ENCODE data around the gene GJC2.
A peak's percentile ranks its signal among the peaks of the same experiment; 100 is the strongest.
"Not testable (repeated sequence)": the region's sequence is repeated elsewhere in the genome, so short reads cannot be mapped to it uniquely, and the experiment has no call there.

Gene GJC2

GRCh38 chr1:228149406-228150119, at the start of gene GJC2:
TSS of gene GJC2 (plus strand) at chr1:228149930. CDS start at chr1:228157759, 7,829 bp downstream.
- peak; percentile 79 for DNase-seq (ENCODE audit: low read depth, low spot score)

GRCh38 chr1:228100822-228101613, 48.7 kb upstream of the GJC2 start:
- DNase-seq (ENCODE audit: low read depth, low spot score), result peak; percentile 8

DNA sequence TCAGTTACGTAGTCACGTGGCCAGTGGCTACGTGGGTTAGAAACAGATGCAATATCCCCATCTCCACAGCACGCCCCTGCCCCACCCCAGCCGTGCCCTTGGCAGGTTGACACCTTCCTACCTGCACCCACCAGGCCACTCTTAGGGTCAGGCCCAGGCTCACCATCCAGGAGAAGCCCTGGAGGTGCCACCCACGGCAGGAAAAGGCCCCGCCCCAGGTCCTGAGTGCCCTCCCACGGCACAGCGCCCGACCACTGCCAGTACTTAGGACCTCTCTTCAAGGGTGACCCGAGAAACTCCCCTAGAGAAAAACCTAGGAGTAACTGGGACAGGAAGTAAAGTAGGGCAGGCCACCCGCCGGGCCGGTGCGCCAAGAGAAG, 48.1 kb upstream of the GJC2 start:
- no peak for DNase-seq (ENCODE audit: low read depth, low spot score)

GRCh38 chr1:228101994-228102790, 47.5 kb upstream of the GJC2 start:
- DNase-seq (ENCODE audit: low read depth, low spot score), result peak; percentile 67

DNA sequence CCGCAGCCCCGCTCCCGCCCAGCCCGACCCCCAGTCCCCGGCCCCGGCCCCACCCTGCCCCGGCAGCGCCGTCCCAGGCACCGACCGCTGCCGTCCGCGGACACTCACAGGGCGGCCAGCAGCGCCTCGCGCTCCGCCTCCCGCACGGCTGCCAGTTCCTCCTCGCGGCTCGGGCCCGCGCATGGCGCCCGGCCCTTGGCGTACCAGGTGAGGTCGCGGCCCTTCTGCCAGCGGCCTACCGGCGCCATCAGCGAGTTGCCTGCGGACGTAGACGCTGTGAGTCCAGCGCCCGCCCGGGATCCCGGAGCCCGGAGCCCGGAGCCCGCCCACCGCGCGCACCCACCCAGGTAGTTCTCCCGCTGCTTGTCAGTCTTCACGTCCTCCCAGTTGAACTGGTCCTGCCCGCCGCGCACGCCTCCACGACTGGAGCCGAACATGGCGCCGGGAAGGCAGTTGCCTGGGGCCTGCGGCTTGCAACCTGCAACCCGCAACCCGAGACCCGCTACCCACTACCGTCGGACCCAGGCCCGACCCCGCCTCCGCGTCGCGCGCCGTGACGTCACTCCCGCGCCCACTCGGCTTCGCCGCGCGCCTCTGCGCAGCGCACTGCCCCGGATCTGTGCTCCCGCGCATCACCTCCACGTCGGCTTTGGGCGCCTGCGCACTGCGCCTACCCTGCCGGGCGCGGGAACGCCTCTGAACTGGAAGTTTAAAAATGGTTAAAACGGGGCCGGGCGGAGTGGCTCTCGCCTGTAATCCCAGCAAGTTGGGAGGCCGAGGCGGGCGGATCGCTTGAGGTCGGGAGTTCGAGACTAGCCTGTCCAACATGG, 46.7 kb upstream of the GJC2 start, which contains the start of gene C1orf35:
Gene C1orf35, minus strand, starts transcription at position 535 of the 830 bp plus-strand sequence. Its CDS starts 98 bp downstream, at position 437.
- peak; percentile 98 for DNase-seq (ENCODE audit: low read depth, low spot score)

GRCh38 chr1:228104526-228105269, 45.0 kb upstream of the GJC2 start:
- peak; percentile 37 for DNase-seq (ENCODE audit: low read depth, low spot score)

DNA sequence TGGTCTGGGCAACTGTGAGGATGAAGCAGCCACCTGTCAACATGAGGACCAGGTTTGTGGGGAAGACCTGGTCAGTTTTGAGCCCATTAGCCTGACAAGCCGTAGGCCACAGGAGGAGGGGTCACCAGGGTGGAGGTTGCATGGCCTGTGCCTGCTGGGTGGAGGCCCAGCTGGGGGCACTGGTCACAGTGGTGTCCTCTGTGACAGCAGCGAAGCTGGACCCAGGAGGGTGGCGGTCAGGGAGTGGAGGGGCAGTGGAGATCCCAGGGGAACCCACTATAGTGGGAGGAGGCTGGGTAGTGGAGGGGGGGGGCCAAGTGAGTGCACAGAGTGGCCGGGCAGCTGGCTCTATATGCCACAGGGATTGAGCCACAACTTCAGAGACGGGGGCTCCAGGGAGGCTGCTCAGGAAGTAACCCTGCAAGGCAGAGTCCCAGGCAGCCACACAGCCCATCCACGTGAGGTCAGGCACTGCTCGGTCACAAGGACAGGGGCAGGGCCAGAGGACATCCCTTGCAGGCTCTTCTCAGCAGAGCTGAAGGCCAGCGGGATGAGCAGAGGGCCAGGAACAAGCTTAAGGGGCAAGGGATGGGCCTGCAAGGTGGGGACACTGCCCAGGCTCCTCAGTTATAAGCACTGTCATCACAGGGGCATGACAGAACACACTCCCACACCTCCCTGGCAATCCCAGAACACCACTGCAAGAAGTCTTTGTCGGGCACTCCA, 44.3 kb upstream of the GJC2 start:
- DNase-seq (ENCODE audit: low read depth, low spot score), result no peak

- DNase-seq (ENCODE audit: low read depth, low spot score), result no peak
Measured at GRCh38 chr1:228105996-228106799, 43.5 kb upstream of the GJC2 start.

GRCh38 chr1:228106800-228107054, 43.0 kb upstream of the GJC2 start:
- DNase-seq (ENCODE audit: low read depth, low spot score), result no peak

- no peak for DNase-seq (ENCODE audit: low read depth, low spot score)
Measured at GRCh38 chr1:228107636-228108035, 42.1 kb upstream of the GJC2 start.

- DNase-seq (ENCODE audit: low read depth, low spot score), result no peak
Measured at GRCh38 chr1:228108055-228108690, 41.6 kb upstream of the GJC2 start.

- no peak for DNase-seq (ENCODE audit: low read depth, low spot score)
Measured at GRCh38 chr1:228108742-228109072, 41.0 kb upstream of the GJC2 start.

DNA sequence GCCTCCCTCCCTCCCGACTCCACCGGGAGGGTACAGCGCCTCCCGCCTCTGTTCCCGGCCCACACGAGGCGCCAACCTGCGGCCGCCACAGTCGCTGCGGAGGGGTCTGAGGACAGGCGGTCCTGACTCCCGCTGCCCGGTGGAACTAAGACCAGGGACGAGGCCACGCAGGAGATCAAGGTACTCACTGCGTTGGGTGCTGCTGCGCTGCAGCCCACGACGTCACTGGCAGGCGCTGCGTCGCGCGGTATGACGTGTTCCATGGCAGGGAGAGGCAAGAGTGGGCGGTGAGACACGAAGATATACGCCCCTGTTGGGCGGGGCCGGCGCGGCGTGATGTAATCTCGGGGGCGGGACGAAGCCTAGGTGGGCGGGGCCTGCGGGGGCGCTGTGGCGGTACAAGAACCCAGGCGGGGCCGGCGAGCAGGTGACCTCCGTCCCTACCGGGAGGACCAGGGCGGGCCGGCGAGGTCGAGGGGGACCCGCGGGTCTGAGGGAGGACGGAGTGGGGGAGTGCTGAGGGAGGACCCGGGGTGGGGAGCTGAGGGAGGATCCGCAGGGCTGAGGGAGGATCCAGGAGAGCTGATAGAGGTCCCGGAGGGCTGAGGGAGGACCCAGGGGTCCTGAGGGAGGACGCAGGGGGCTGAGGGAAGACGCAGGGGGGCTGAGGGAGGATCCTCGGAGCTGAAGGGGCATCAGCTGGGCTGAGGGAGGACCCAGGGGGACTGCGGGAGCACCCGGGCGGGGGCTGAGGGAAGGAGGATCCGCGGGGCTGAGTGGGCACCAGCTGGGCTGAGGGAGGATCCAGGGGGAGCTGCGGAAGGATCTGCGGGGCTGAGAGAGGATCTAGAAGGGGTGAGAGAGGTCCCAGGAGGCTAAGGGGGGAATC, 40.4 kb upstream of the GJC2 start, which contains the start of gene MRPL55:
Gene MRPL55, minus strand, starts transcription at position 227 of the 889 bp plus-strand sequence. CDS start 1,039 bp downstream, outside the sequence.
- peak; percentile 97 for DNase-seq (ENCODE audit: low read depth, low spot score)

DNA sequence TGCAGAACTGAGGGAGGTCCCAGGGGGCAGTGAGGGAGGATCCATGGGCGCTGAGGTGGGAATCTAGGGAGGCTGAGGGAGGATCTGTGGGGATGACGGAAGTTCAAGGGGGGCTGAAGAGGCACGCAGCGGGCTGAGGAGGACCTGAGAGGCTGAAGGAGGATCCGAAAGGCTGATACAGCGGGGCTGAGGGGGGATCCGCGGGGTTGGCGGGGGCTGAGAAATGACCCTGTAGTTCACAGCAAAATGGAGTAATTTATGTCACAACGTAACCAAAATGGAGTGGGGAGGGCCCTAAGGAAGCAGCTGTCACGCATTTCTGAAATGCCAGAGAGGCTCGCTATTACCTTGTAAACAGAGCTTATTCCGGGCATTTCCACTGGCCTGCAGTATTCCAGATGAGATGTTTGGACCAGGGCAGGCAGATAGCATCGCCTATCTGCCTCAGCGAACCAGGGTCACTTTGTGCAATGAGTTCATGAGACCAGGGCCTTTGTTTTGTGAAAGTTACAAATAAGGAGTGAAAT, 39.7 kb upstream of the GJC2 start:
- DNase-seq (ENCODE audit: low read depth, low spot score), result peak; percentile 48

- no peak for DNase-seq (ENCODE audit: low read depth, low spot score)
Measured at GRCh38 chr1:228110556-228110955, 39.2 kb upstream of the GJC2 start.

DNA sequence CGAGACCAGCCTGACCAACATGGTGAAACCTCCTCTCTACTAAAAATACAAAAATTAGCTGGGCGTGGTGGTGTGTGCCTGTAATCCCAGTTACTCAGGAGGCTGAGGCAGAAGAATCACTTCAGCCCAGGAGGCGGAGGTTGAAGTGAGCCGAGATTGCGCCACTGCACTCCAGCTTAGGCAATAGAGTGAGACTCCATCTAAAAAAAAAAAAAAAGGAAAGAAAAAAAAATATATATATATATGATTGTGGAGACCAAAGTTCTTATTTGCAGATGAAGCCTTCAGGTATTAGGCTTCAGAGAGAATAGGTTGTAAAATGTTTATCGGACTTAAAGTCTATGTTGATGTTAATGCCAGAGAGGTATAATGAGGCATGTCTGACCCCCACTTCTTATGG, 38.4 kb upstream of the GJC2 start:
- DNase-seq (ENCODE audit: low read depth, low spot score), result not testable (repeated sequence)

DNA sequence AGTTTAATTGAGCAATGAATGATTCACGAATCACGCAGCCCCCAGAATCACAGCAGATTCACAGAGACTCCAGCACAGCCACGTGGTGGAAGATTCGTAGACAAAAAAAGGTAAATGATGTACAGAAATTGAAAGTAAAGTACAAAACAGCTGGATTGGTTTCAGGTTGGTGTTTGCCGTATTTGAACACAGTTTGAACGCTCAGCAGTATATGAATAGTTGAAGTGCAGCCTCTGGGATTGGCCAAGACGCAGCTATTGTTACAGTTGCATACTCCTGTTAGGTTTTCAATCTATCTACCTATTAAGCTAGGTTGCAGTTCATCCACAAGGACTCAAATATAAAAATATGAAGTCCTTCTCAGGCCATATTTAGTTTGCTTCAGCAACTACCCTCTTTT, 37.6 kb upstream of the GJC2 start:
- no peak for DNase-seq (ENCODE audit: low read depth, low spot score)

All from ELF-1 (cell line).